Measurements from ENCODE around the gene SLC16A2.
"Not testable (repeated sequence)": the region's sequence is repeated elsewhere in the genome, so short reads cannot be mapped to it uniquely, and the experiment has no call there.

SLC16A2 gene

GRCh38 chrX:74446876-74447275, 25.6 kb downstream of the SLC16A2 start:
- DNase-seq (ENCODE audit: low read depth) = no peak

- DNase-seq (ENCODE audit: low read depth) = no peak
Observed at GRCh38 chrX:74448669-74449068, 27.4 kb downstream of the SLC16A2 start.

- DNase-seq (ENCODE audit: low read depth) = no peak
Observed at GRCh38 chrX:74449322-74449936, 28.1 kb downstream of the SLC16A2 start.

DNA sequence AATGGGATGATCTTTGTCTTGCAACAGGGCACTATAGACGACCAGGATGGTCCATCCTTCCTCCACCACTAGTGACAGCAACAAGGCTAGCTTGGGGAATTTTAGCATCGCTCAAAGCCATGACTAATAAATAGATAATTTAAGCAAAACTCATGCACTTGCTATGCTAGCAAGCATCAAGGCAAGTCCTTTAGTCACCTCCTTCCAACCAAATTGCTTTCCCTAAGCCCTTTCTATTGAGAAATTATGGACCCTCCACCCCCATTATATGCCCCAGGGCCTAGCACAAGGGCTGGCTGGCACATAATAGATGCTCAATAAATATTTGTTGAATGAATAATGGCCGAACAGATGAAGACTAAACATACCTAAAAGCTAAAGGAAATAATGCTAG, 28.6 kb downstream of the SLC16A2 start:
- no peak for DNase-seq (ENCODE audit: low read depth)

- DNase-seq (ENCODE audit: low read depth) = no peak
Observed at GRCh38 chrX:74450803-74451449, 29.6 kb downstream of the SLC16A2 start.

- no peak for DNase-seq (ENCODE audit: low read depth)
Observed at GRCh38 chrX:74451450-74452198, 30.3 kb downstream of the SLC16A2 start.

- DNase-seq (ENCODE audit: low read depth) = no peak
Observed at GRCh38 chrX:74452199-74452481, 30.8 kb downstream of the SLC16A2 start.

DNA sequence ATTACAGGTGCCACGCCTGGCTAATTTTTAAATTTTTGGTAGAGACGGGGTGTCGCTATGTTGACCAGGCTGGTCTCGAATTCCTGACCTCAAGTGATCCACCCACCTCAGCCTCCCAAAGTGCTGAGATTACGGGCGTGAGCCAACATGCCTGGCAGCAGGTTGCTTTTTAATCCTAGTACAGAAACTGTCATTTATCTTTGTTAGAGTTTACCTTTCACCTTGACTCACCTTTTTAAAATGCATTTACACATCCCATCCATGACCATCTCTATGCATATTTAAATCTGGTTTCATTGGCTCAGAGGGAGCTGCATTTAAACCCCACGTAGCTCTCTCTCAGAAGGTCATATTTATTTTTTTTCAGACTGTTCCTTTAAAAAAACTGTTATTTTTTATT, 31.9 kb downstream of the SLC16A2 start:
- DNase-seq (ENCODE audit: low read depth) = no peak

GRCh38 chrX:74454233-74454632, 32.9 kb downstream of the SLC16A2 start:
- DNase-seq (ENCODE audit: low read depth) = not testable (repeated sequence)

GRCh38 chrX:74458736-74459135, 37.4 kb downstream of the SLC16A2 start:
- no peak for DNase-seq (ENCODE audit: low read depth)

DNA sequence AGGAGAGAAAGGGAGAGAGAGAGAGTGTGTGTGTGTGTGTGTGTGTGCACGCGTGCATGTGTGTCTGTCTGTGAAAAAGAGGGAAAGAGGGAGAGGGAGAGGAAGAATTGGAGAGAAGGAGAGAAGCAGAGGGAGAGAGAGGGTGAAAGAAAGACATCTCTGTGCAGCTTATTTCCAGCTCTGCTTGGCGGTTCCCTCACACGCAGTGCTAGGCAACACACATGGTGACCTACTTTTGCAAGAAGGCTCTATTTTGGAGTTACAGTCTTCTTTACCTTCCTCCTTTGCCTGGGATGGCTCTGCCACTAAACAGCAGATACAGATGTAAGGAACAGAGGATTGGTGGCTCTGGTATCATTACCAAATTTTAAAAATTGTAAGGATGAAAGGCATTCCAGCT, 40.1 kb downstream of the SLC16A2 start:
- DNase-seq (ENCODE audit: low read depth) = no peak

DNA sequence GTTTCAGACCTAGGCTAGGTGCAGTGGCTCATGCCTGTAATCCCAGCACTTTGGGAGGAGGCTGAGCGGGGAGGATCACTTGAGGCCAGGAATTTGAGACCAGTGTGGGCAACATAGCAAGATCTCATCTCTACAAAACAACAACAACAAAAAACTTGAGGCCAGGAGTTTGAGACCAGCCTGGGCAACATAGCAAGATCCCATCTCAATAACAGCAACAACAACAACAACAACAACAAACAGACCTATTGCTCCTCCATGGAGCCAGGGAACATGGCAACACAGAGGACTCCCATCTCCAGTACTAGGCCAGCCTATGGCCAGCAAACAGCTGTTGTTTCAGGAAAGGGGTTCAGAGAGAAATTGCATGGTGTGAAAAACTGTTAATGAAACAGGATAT, 43.4 kb downstream of the SLC16A2 start:
- no peak for DNase-seq (ENCODE audit: low read depth)

DNA sequence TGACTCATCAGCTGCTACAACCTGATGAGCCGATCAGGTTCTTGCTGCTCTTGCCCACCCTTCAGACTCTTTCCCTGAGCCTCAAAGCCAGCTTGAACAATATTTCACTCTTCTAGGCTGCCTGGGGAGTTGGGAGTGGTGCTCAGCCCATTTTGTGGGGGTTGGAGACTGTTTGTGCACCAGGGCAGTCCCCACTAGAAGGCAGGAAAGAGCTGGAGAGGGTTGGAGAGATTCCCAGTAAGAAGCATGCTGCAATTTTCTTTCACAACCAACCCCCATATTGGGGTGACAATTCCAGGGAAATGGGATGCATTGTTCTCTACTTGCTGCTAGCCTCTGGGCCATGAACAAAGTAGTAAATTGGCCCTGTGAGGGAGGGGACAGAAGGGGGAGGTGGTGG, 44.1 kb downstream of the SLC16A2 start:
- no peak for DNase-seq (ENCODE audit: low read depth)

DNA sequence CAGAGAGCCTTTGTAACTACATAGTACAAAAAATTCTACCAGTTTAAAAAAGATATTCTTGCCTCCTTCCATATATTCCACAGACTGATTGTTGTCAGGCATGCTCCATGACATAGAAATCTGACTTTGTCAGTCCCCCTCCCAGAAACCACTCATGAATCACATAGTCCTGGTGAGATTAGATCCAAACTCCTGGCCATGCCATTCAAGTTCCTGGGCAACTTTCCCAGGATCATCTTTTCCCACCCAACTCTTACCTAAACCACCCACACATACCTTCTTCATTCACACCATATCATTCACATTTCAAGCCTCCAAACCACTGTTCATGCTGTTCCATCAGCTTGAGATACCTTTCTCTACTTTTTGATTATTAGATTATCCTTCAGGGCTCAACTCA, 46.4 kb downstream of the SLC16A2 start:
- no peak for DNase-seq (ENCODE audit: low read depth)

DNA sequence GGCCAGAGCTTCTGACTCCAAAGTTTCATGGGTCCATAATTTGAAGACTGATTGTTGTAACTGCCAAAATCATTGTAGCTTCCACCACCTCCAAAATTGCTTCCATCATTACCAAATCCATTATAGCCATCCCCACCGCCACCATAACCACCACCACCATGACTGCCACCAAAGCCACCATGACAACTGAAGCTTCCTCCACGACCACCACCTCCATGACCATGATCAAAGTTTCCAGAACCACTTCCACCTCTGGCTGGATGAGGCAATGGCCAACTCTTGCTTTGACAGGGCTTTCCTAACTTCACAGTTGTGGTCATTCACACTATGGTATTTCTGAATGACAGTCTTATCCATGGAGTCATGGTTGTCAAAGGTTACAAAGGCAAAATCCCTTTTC, 51.8 kb downstream of the SLC16A2 start:
- DNase-seq (ENCODE audit: low read depth) = not testable (repeated sequence)

DNA sequence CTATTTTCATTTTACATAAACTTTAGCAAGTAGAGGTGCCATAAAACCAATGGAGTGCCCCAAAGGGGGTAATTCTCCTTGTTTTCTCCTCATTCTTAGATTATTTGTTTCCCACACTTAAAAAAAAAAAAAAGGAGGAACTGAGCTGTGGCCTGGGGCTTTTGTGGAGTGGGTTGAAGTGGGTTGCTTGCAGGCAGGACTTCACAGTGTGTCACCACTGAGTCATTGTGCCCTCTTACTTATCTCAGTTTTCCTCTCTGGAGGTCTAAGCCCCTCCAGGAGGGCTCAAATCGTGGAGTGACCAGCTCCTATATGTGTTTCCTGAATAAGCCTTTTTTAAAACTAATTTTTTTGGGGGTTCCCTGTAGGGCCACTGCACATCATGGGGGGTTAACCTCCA, 69.0 kb downstream of the SLC16A2 start:
- no peak for DNase-seq (ENCODE audit: low read depth)

- peak; percentile 2 for DNase-seq (ENCODE audit: low read depth)
Observed at GRCh38 chrX:74492720-74493201, 71.5 kb downstream of the SLC16A2 start.

- no peak for DNase-seq (ENCODE audit: low read depth)
Observed at GRCh38 chrX:74493806-74494205, 72.5 kb downstream of the SLC16A2 start.

GRCh38 chrX:74498924-74499323, 77.6 kb downstream of the SLC16A2 start:
- no peak for DNase-seq (ENCODE audit: low read depth)

GRCh38 chrX:74500067-74500466, 78.8 kb downstream of the SLC16A2 start:
- no peak for DNase-seq (ENCODE audit: low read depth)

DNA sequence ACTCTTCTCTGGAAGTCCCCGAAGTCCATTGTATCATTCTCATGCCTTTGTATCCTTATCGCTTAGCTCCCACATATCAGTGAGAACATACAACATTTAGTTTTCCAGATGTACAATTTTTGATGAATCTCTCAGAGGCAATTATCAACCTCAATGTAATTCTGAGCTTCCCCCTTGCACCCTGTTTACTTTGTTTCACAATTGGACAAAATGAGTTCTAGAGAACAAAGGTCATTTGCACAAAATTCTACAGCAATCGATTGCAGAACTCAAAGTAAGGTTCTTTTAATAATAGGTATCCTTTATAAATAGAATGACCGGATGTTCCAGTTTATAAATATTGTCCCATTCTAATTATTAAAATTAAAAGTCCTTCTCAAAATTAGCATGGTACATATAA, 79.3 kb downstream of the SLC16A2 start:
- DNase-seq (ENCODE audit: low read depth) = no peak

GRCh38 chrX:74505437-74505836, 84.1 kb downstream of the SLC16A2 start:
- no peak for DNase-seq (ENCODE audit: low read depth)

- DNase-seq (ENCODE audit: low read depth) = no peak
Observed at GRCh38 chrX:74506317-74507115, 85.2 kb downstream of the SLC16A2 start.
